ENCODE measurements around the gene RUSC1.

RUSC1 gene

GRCh38 chr1:155308493-155309422 is 11.9 kb upstream of the RUSC1 start, which contains the start of gene FDPS:
Gene FDPS (plus strand): TSS chr1:155308866. CDS start chr1:155309790, 924 bp downstream.
- POLR2A ChIA-PET, result interaction anchor here (0.5 to 1.3 kb wide), 10 partner anchors 9 to 1316 kb away, joined by 3 to 9 read pairs (median 3); a partner anchor contains a TSS
- CTCF ChIA-PET, result interaction anchor here (0.7 to 4.4 kb wide), 12 partner anchors 11 to 477 kb away, joined by 3 to 52 read pairs (median 3); partner anchors contain the start of genes CLK2, HCN3 and KRTCAP2
- no peak for TF ChIP-seq CTCF (IDR thresholded peaks at IDR 0.05; ENCODE audit: control extremely low read depth, extremely low read depth, low read depth, missing control alignments)
- peak; percentile 98 for DNase-seq (ENCODE audit: extremely low spot score)

GRCh38 chr1:155309423-155310021 is 11.2 kb upstream of the RUSC1 start:
- CTCF ChIA-PET, result interaction anchor here (2.0 to 3.6 kb wide), 2 partner anchors 12 to 59 kb away, joined by 8 to 20 read pairs; no protein-coding TSS in a partner anchor
- no peak for DNase-seq (ENCODE audit: extremely low spot score)
- POLR2A ChIA-PET, result no interaction called here
- TF ChIP-seq CTCF (IDR thresholded peaks at IDR 0.05; ENCODE audit: control extremely low read depth, extremely low read depth, low read depth, missing control alignments), result no peak

GRCh38 chr1:155313261-155313660 is 7.4 kb upstream of the RUSC1 start:
- ChIA-PET POLR2A (interaction anchor here (0.7 kb wide), 2 partner anchors 330 to 454 kb away, joined by 3 to 8 read pairs; partner anchors contain the start of gene FLAD1), CTCF (interaction anchor here (1.1 to 3.6 kb wide), 4 partner anchors 10 to 63 kb away, joined by 3 to 20 read pairs (median 9); partner anchors contain the start of gene CLK2)
- DNase-seq (ENCODE audit: extremely low spot score), result no peak
- TF ChIP-seq CTCF (IDR thresholded peaks at IDR 0.05; ENCODE audit: control extremely low read depth, extremely low read depth, low read depth, missing control alignments), result no peak

GRCh38 chr1:155316922-155317321 is 3.8 kb upstream of the RUSC1 start:
- ChIA-PET CTCF (interaction anchor here (1.3 to 2.5 kb wide), 3 partner anchors 16 to 66 kb away, joined by 3 to 23 read pairs (median 6); no protein-coding TSS in a partner anchor), POLR2A (interaction anchor here (1.3 kb wide), 1 partner anchor 9 kb away, joined by 3 read pairs; the partner anchor contains the start of gene FDPS)
- DNase-seq (ENCODE audit: extremely low spot score), result no peak
- no peak for TF ChIP-seq CTCF (IDR thresholded peaks at IDR 0.05; ENCODE audit: control extremely low read depth, extremely low read depth, low read depth, missing control alignments)

GRCh38 chr1:155318082-155318481 is 2.6 kb upstream of the RUSC1 start:
- ChIA-PET CTCF (interaction anchor here (0.7 to 2.5 kb wide), 4 partner anchors 42 to 67 kb away, joined by 3 to 23 read pairs (median 5); partner anchors contain the start of gene ENTREP3), POLR2A (interaction anchor here (0.6 to 1.3 kb wide), 2 partner anchors 10 to 346 kb away, joined by 3 to 4 read pairs; partner anchors contain the start of gene FDPS)
- no peak for TF ChIP-seq CTCF (IDR thresholded peaks at IDR 0.05; ENCODE audit: control extremely low read depth, extremely low read depth, low read depth, missing control alignments)
- no peak for DNase-seq (ENCODE audit: extremely low spot score)

GRCh38 chr1:155319536-155319935 is 1.2 kb upstream of the RUSC1 start:
- POLR2A ChIA-PET, result no interaction called here
- CTCF ChIA-PET, result interaction anchor here (1.0 to 10.7 kb wide), 2 partner anchors 70 to 85 kb away, joined by 3 to 150 read pairs; no protein-coding TSS in a partner anchor
- DNase-seq (ENCODE audit: extremely low spot score), result no peak
- no peak for TF ChIP-seq CTCF (IDR thresholded peaks at IDR 0.05; ENCODE audit: control extremely low read depth, extremely low read depth, low read depth, missing control alignments)

Measured in GM10248 (cell line).